HepG2 (cell line): Measurements from ENCODE around the gene RNU7-1. TPM values are rescaled to one million over a fixed set of nuclear protein-coding genes. Genes with fewer than 3 reads are reported as not detected.
A peak's percentile ranks its signal among the peaks of the same experiment; 100 is the strongest.

Source experiments
- ATAC-seq: fragments of 200-7000 bp; cut with Tn5 transposase; 3 replicates; pipeline ENCODE4 v1.9.1; 2020; ENCODE audit warnings: mild to moderate bottlenecking, moderate library complexity
- BruUV-seq: library from RNA; stranded (reverse); fragments of 400-500 nt; replicated peaks from 2 replicates; lab custom pipeline; 2021; lab: Mats Ljungman, UMichigan
- CTCF ChIA-PET: fragments of 300-600 bp; formaldehyde crosslinking; extraction: SDS; loops from one replicate; lab custom pipeline; 2021; ENCODE audit warnings: low total read pairs, inconsistent platforms, low intra/inter-chr PET ratio; lab: Yijun Ruan, JAX
- POLR2A ChIA-PET: fragments of 350-600 bp; sonication (Branson Sonifier 250); formaldehyde crosslinking; loops from one replicate; lab custom pipeline; 2020; ENCODE audit warnings: antibody characterized with exemption, inconsistent platforms; lab: Yijun Ruan, JAX
- DNase-seq: peaks from one replicate; pipeline ENCODE4 v3.0.0-alpha.2; 2015; ENCODE audit warnings: low spot score
- FAIRE-seq: peaks from 3 replicates; lab custom pipeline; 2011; peaks lifted over from hg19 to GRCh38; lab: Jason Lieb, UNC
- H2AFZ ChIP-seq: one replicate; pipeline ENCODE4 v1.6.1; 2011; ENCODE audit warnings: low read length, inconsistent platforms
- H3K27ac ChIP-seq: fragments of 300-600 bp; 3 replicates; pipeline ENCODE4 v1.8.0; 2011; ENCODE audit warnings: mixed run types, mild to moderate bottlenecking, mixed read lengths, low read length, inconsistent platforms; ENCODE audit not compliant: insufficient read depth; ENCODE audit errors: extremely low read length
- H3K27me3 ChIP-seq, 2 experiments: fragments of 200-600 bp in 1 of 2; 2 replicates in 1 of 2; 3 replicates in 1 of 2; pipeline versions ENCODE4 v1.6.0 to v1.8.0; 2011; ENCODE audit warnings: low read length in 2 of 2, mild to moderate bottlenecking in 2 of 2, moderate library complexity in 2 of 2, inconsistent platforms in 1 of 2; ENCODE audit not compliant: insufficient read depth in 2 of 2, control insufficient read depth in 1 of 2
- H3K36me3 ChIP-seq, 2 experiments: fragments of 200-600 bp in 1 of 2; replicated peaks in 1 of 2; 2 replicates in 1 of 2; 3 replicates in 1 of 2; pipeline versions ENCODE4 v1.5.1 to v1.8.0; 2011; ENCODE audit warnings: low read length in 2 of 2, inconsistent platforms in 1 of 2; ENCODE audit not compliant: insufficient read depth in 2 of 2, control insufficient read depth in 1 of 2
- H3K4me1 ChIP-seq: 2 replicates; pipeline ENCODE4 v1.5.1; 2012; ENCODE audit warnings: low read length, inconsistent platforms; ENCODE audit not compliant: insufficient read depth
- H3K4me2 ChIP-seq: 2 replicates; pipeline ENCODE4 v1.6.0; 2011; ENCODE audit warnings: low read depth, low read length, inconsistent platforms
- H3K4me3 ChIP-seq, 3 experiments: fragments of 200-600 bp in 1 of 3; sonication (generic), shearing (Covaris generic) in 1 of 3; replicated peaks in 1 of 3; 2 replicates each; pipeline ENCODE4 v1.5.1; 2011 to 2016; ENCODE audit warnings: low read length in 3 of 3, inconsistent platforms in 2 of 3, low read depth in 2 of 3, mild to moderate bottlenecking in 2 of 3, control low read depth in 1 of 3, mixed read lengths in 1 of 3; ENCODE audit not compliant: insufficient read depth in 1 of 3
- H3K79me2 ChIP-seq: one replicate; pipeline ENCODE4 v1.6.1; 2011; ENCODE audit warnings: low read length, inconsistent platforms; ENCODE audit not compliant: insufficient read depth
- H3K9ac ChIP-seq: 2 replicates; pipeline ENCODE4 v1.6.0; 2011; ENCODE audit warnings: mild to moderate bottlenecking, low read depth, low read length, inconsistent platforms; ENCODE audit not compliant: insufficient read depth
- H3K9me3 ChIP-seq: 2 replicates; pipeline ENCODE4 v1.5.1; 2012; ENCODE audit warnings: mild to moderate bottlenecking, low read length
- H4K20me1 ChIP-seq: 2 replicates; pipeline ENCODE4 v1.6.0; 2011; ENCODE audit warnings: inconsistent platforms, mild to moderate bottlenecking, low read length, moderate library complexity; ENCODE audit not compliant: insufficient read depth
- DBP ChIP-seq: sonication (generic); formaldehyde crosslinking; IDR thresholded peaks from 2 replicates; pipeline ENCODE4 v1.4.0; 2020; ENCODE audit warnings: missing genetic modification reagents; ENCODE audit errors: not compliant biosample characterization
- DNMT3B ChIP-seq: conservative IDR thresholded peaks from 2 replicates; pipeline ENCODE4 v1.6.1; 2016; ENCODE audit warnings: missing biosample characterization, control low read depth
- ELF1 ChIP-seq: sonication (generic); formaldehyde crosslinking; IDR thresholded peaks from 2 replicates; pipeline ENCODE4 v1.4.0; 2020; ENCODE audit warnings: missing genetic modification reagents
- FIP1L1 ChIP-seq: fragments of 200-400 bp; formaldehyde crosslinking; IDR thresholded peaks from 2 replicates; pipeline ENCODE4 v1.6.1; 2018; ENCODE audit warnings: low read depth, mild to moderate bottlenecking, low read length, moderate library complexity, borderline replicate concordance; ENCODE audit not compliant: insufficient read depth
- HMGXB4 ChIP-seq, 2 experiments: sonication (generic) in 1 of 2; formaldehyde crosslinking in 1 of 2; IDR thresholded peaks; 2 replicates each; pipeline versions ENCODE4 v1.4.0 to v1.6.1; 2018 to 2020; ENCODE audit warnings: missing genetic modification reagents in 2 of 2, borderline replicate concordance in 1 of 2, low read depth in 1 of 2, mild to moderate bottlenecking in 1 of 2, missing biosample characterization in 1 of 2
- HOXD1 ChIP-seq: sonication (generic); formaldehyde crosslinking; IDR thresholded peaks from 2 replicates; pipeline ENCODE4 v1.5.0; 2020; ENCODE audit warnings: missing genetic modification reagents
- POLR2AphosphoS2 ChIP-seq: IDR thresholded peaks from 2 replicates; pipeline ENCODE4 v1.6.1; 2011; ENCODE audit warnings: low read depth, low read length, improper control_type of control experiment
- RBM39 ChIP-seq: fragments of 200-400 bp; formaldehyde crosslinking; IDR thresholded peaks from one replicate; pipeline ENCODE4 v1.6.1; 2018; ENCODE audit warnings: antibody characterized with exemption, mild to moderate bottlenecking, low read depth, low read length; ENCODE audit not compliant: poor library complexity, severe bottlenecking
- RERE ChIP-seq: IDR thresholded peaks from 2 replicates; pipeline ENCODE4 v1.6.1; 2016; ENCODE audit warnings: low read depth, missing genetic modification reagents, missing compliant biosample characterization
- SOX6 ChIP-seq, 2 experiments: fragments of 450-650 bp in 1 of 2; sonication (generic) in 1 of 2; formaldehyde crosslinking in 1 of 2; IDR thresholded peaks; 2 replicates each; pipeline versions ENCODE4 v1.4.0 to v1.6.1; 2017 to 2020; ENCODE audit warnings: antibody characterized with exemption in 1 of 2, mild to moderate bottlenecking in 1 of 2, missing genetic modification reagents in 1 of 2
- U2AF1 ChIP-seq: fragments of 200-400 bp; formaldehyde crosslinking; optimal IDR thresholded peaks from 2 replicates; pipeline ENCODE3; 2017; ENCODE audit warnings: mild to moderate bottlenecking, low read depth, low read length
- ZC3H13 ChIP-seq: sonication (generic); formaldehyde crosslinking; IDR thresholded peaks from 2 replicates; pipeline ENCODE4 v1.8.1; 2023; ENCODE audit warnings: mild to moderate bottlenecking, missing genetic modification reagents, moderate library complexity
- ZNF367 ChIP-seq: sonication (generic); formaldehyde crosslinking; IDR thresholded peaks from 2 replicates; pipeline ENCODE4 v1.4.0; 2020; ENCODE audit warnings: missing genetic modification reagents, borderline replicate concordance
- WGBS: methylation state at CpG from one replicate; pipeline ENCODE4 v1.1.6; 2017; ENCODE audit warnings: low lambda C conversion rate; 5-methylcytosine and 5-hydroxymethylcytosine counted together
- in situ Hi-C: cut with HindIII; loops from 2 replicates; pipeline ENCODE4 v1.10.0; 2017; ENCODE audit warnings: low pct_unique_long_range_greater_than_20kb; ENCODE audit not compliant: extremely low pct_ligation_motif_present
- intact Hi-C: fragments of 100-400 bp; cut with micrococcal nuclease; formaldehyde crosslinking; loops from one replicate; pipeline ENCODE4 v1.10.0; 2022; ENCODE audit not compliant: unreplicated experiment
- polyA plus RNA-seq, 8 experiments: library from polyadenylated mRNA; depleted of rRNA in 3 of 8; stranded (reverse) in 7 of 8; unstranded in 1 of 8; fragments of >200 nt; fragmentation: Illumina TruSeq in 4 of 8; extraction: Trizol in 4 of 8; gene quantifications; 2 replicates each; pipeline versions ENCODE4 v1.2.1 to v1.2.3, GENCODE V29; 2011 to 2016; ENCODE audit warnings: low read depth in 4 of 8, missing spikeins in 1 of 8, mixed read lengths in 1 of 8; ENCODE audit not compliant: insufficient read depth in 1 of 8
- total RNA-seq, 5 experiments: library from RNA; depleted of rRNA; stranded (reverse); fragments of >200 nt; fragmentation: Illumina TruSeq; extraction: Trizol; gene quantifications; 2 replicates each; pipeline ENCODE4 v1.2.3, GENCODE V29; 2016; ENCODE audit warnings: low read depth in 1 of 5

The RNU7-1 gene
- total and polyA plus RNA-seq, 2 of the 13 experiments (the other 11 are each of a cell fraction or from before 2014, with no cell fraction given), result not detected

GRCh38 chr12:6914947-6915788 is 28.4 kb upstream of the RNU7-1 start:
- ChIA-PET POLR2A (interaction anchor here (0.6 to 3.1 kb wide), 9 partner anchors 13 to 193 kb away, joined by 3 to 15 read pairs (median 10); partner anchors contain the start of genes C12orf57, RNU7-1, SPSB2 and TPI1), CTCF (no interaction called here)
- Histone ChIP-seq H3K27me3 (no peaks in the 10 kb centered on the region), H4K20me1 (no peaks in the 10 kb centered on the region), H3K4me3 (peak overlapping the region; percentile 63 to 90 (median 77)), H3K9me3 (no peaks in the 10 kb centered on the region), H3K4me2 (peak overlapping the region; percentile 96), H3K9ac (peak overlapping the region; percentile 77), H3K4me1 (peaks cover 48% of the 10 kb centered on the region), H3K36me3 (peaks cover 5 to 24% of the 10 kb centered on the region in 2 experiments; a peak in 3 of 5 replicates), H3K27ac (peak overlapping the region; percentile 84), H3K79me2 (peaks cover 17% of the 10 kb centered on the region), H2AFZ (no peak overlapping the region)
- intact Hi-C loops (no loop called here), in situ Hi-C loops (no loop called here)
- no peak for FAIRE-seq
- ATAC-seq, result no peak; the same call in 2 of the 3 replicates
- no peak for DNase-seq
- 22% methylated on average over 25 of the region's 29 CpGs for WGBS
- BruUV-seq, result TSS peak; percentile 31
- TF ChIP-seq DNMT3B (CRISPR knock-in tag) (no peak), DBP (CRISPR knock-in tag) (no peak), ZNF367 (no peak), ELF1 (CRISPR knock-in tag) (no peak), FIP1L1 (no peak), SOX6 (IDR thresholded peaks at IDR 0.05) (no peak), SOX6 (CRISPR knock-in tag; IDR thresholded peaks at IDR 0.05) (0 out of 2 replicates have a peak, but pooled peaks have one; percentile 1), HOXD1 (no peak), RERE (CRISPR knock-in tag) (no peak), U2AF1 (peak; percentile 54), ZC3H13 (0 out of 2 replicates have a peak, but pooled peaks have one; percentile 6), POLR2AphosphoS2 (no peak), RBM39 (no peak), HMGXB4 (CRISPR knock-in tag; IDR thresholded peaks at IDR 0.05; ENCODE audit: borderline replicate concordance in 1 of 2, low read depth in 1 of 2) (0 out of 4 replicates have a peak, but pooled peaks of 1 of the 2 experiments have one; percentile 3)
